HFFc6 (cell line): ENCODE results near the gene NOC2L. TPM values are rescaled to one million over a fixed set of nuclear protein-coding genes. Genes with fewer than 3 reads are reported as not detected.

Source experiments
- DNase-seq: peaks from one replicate; pipeline ENCODE4 v3.0.0-alpha.2; 2018
- H3K27ac Mint-ChIP-seq: 2 replicates; pipeline ENCODE4 v1.8.0; 2020; ENCODE audit warnings: mild to moderate bottlenecking, mixed read lengths
- H3K27me3 Mint-ChIP-seq: 2 replicates; pipeline ENCODE4 v1.8.0; 2021; ENCODE audit warnings: mild to moderate bottlenecking, moderate library complexity, mixed read lengths; ENCODE audit not compliant: insufficient read depth
- H3K36me3 Mint-ChIP-seq: 2 replicates; pipeline ENCODE4 v1.8.0; 2021; ENCODE audit warnings: low read depth, mixed read lengths
- H3K4me1 Mint-ChIP-seq: 2 replicates; pipeline ENCODE4 v1.8.0; 2020; ENCODE audit warnings: low read depth, mixed read lengths
- H3K4me3 Mint-ChIP-seq: 2 replicates; pipeline ENCODE4 v1.8.0; 2020; ENCODE audit warnings: mild to moderate bottlenecking, moderate library complexity, mixed read lengths
- H3K9me3 Mint-ChIP-seq: 2 replicates; pipeline ENCODE4 v1.8.0; 2020; ENCODE audit warnings: mild to moderate bottlenecking, mixed read lengths
- total RNA-seq, 6 experiments: library from RNA; stranded (reverse); fragmentation: NEBNext Ultra II Directional; extraction: Animal tissue kit (Norgen Biotek cat#: 25700); gene quantifications; 2 replicates in 1 of 6; 3 replicates in 5 of 6; pipeline ENCODE4 v1.2.3, GENCODE V29; 2021
- TF ChIP-seq, protein P1 (sequence below): fragments of 200-600 bp; sonication (generic); IDR thresholded peaks from 2 replicates; pipeline ENCODE4 v1.5.0; 2021; ENCODE audit warnings: antibody characterized with exemption, mild to moderate bottlenecking

Gene NOC2L
- total RNA-seq, 6 experiments from 2014 or later, result 112 to 142 (median 119) TPM

DNA sequence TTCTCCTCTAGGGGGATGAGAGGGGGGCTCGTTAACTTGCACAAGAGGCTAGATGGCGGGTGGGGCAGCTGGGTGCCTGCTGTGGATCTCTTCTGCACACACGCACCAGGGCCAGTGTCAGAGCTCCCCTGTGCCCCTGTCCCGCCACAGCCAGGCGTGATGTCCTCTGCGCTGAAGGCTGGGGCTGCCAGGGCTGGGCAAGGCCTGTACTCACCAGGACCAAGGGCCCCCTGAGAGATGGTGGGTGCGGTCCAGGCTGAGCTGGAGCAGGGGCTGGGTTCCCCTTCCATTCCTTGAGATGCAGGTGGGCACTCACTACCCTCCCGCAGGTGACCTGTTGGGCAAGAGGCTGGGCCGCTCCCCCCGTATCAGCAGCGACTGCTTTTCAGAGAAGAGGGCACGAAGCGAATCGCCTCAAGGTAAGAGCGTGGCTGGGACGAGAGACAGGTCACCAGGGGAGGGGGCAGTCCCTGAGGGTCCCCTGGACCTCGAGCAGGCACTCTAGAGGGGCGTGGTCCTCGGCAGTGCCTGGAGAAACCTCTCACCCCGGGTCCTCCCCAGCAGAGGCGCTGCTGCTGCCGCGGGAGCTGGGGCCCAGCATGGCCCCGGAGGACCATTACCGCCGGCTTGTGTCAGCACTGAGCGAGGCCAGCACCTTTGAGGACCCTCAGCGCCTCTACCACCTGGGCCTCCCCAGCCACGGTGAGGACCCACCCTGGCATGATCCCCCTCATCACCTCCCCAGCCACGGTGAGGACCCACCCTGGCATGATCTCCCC is 20.2 kb downstream of the NOC2L start:
- Mint-ChIP-seq H3K27ac (no peak overlapping the region; the same call in 1 of the 2 replicates), H3K36me3 (no peaks in the 10 kb centered on the region), H3K4me1 (peaks cover 27% of the 10 kb centered on the region), H3K4me3 (no peak overlapping the region), H3K27me3 (peaks cover 3% of the 10 kb centered on the region), H3K9me3 (no peaks in the 10 kb centered on the region)
- TF ChIP-seq, protein P1, sequence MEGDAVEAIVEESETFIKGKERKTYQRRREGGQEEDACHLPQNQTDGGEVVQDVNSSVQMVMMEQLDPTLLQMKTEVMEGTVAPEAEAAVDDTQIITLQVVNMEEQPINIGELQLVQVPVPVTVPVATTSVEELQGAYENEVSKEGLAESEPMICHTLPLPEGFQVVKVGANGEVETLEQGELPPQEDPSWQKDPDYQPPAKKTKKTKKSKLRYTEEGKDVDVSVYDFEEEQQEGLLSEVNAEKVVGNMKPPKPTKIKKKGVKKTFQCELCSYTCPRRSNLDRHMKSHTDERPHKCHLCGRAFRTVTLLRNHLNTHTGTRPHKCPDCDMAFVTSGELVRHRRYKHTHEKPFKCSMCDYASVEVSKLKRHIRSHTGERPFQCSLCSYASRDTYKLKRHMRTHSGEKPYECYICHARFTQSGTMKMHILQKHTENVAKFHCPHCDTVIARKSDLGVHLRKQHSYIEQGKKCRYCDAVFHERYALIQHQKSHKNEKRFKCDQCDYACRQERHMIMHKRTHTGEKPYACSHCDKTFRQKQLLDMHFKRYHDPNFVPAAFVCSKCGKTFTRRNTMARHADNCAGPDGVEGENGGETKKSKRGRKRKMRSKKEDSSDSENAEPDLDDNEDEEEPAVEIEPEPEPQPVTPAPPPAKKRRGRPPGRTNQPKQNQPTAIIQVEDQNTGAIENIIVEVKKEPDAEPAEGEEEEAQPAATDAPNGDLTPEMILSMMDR, result no peak
- no peak for DNase-seq

DNA sequence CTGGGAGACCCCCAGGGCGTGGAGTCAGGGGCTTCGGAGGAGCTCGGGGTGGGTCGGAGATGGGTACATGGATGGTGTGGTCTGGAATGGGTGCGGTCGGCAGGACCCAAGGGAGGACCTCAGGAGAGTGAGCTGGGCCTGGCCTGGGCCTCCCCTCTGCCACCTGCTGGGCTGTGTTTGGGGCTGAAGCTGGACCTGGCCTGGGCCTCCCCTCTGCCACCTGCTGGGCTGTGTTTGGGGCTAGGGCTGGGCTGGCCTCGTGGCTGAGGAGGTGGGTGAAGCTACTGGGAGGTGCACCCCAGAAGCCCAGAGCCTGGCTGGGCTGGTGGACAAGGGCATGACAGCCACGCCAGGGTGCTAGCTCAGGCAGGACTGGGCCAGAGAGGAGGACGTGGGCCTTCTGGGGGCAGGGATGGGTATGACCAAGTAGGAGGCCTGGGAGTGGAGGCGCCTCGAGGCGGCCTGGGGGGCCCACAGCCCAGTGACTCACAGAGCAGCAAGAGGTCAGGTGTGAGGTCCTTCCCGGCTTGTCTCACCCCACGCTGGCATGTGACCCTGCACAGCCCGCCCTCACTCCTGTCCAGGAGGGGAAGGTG is 20.9 kb downstream of the NOC2L start:
- H3K27me3 Mint-ChIP-seq, result peaks cover 3% of the 10 kb centered on the region
- DNase-seq, result peak; percentile 71
- TF ChIP-seq, protein P1, result peak; percentile 74
- H3K4me3 Mint-ChIP-seq, result 0 out of 2 replicates have a peak overlapping the region, but pooled peaks have one; percentile 26
- H3K4me1 Mint-ChIP-seq, result peaks cover 27% of the 10 kb centered on the region
- no peaks in the 10 kb centered on the region for H3K9me3 Mint-ChIP-seq
- no peaks in the 10 kb centered on the region for H3K36me3 Mint-ChIP-seq
- peak overlapping the region; percentile 69; the same call in 1 of the 2 replicates for H3K27ac Mint-ChIP-seq

DNA sequence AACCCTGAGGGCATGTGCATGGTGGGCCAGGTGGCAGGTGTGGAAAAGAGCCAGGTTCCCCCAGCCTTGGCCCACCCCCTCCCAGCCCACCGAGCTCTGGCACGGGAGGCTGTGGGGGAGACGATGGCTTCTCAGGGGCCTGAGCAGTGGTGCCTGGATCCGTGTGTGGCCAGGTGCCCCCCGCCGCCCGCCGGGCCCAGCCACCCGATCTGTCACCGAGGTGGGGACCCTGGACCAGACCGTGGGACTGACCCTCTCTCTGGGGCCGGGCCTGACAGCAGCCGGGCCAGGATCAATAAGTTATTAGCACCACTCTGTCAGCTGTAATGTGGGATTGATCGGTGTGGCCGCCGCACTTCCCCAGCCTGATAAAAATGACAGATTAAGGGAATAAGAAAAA is 21.5 kb downstream of the NOC2L start:
- Mint-ChIP-seq H3K9me3 (no peaks in the 10 kb centered on the region), H3K36me3 (no peaks in the 10 kb centered on the region), H3K27me3 (peaks cover 3% of the 10 kb centered on the region), H3K4me3 (no peak overlapping the region), H3K27ac (no peak overlapping the region), H3K4me1 (peaks cover 27% of the 10 kb centered on the region)
- TF ChIP-seq, protein P1, result no peak
- DNase-seq, result no peak

DNA sequence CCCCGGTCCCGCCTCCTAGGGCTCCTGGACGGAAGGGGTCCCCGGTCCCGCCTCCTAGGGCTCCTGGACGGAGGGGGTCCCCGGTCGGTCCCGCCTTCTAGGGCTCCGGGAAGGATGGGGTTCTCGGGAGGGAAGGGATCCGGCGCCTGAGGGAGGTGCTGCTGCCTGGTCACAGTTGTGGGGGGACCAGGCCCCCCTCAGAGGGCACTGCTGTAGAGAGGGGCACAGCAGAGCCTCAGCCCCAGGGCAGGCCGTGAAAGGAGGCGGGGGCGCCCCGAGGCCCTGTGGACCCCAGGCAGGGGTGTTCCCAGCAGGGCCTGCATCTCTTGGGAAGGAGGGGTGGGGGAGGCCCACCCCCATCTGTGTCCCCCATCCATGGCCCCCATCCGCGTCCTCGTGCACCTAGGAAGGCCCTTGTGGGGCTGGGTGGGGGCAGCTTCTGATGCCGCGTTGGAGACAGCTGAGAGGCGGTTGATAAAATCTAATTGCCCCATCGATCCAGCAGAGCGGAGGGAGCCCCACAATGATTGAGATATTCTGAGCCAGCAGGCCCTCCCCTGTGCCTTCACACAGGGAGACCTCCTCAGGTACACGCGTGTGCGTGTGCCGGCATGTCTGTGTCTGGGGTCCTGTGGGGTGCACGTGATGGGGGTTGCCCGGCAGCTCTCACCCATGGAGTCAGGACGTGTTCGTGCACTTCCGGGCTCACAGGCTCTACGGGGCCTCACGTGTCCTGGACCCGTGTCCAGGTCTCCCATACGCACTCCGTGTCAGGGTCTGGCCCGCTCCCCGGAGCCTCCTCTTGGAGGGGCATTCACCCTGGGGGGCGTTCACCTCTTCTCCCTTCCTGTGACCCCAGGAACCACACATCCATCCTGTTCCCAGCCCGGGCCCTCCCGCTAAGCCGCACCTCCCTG is 22.4 kb downstream of the NOC2L start:
- Mint-ChIP-seq H3K4me3 (no peak overlapping the region), H3K36me3 (no peaks in the 10 kb centered on the region)

DNA sequence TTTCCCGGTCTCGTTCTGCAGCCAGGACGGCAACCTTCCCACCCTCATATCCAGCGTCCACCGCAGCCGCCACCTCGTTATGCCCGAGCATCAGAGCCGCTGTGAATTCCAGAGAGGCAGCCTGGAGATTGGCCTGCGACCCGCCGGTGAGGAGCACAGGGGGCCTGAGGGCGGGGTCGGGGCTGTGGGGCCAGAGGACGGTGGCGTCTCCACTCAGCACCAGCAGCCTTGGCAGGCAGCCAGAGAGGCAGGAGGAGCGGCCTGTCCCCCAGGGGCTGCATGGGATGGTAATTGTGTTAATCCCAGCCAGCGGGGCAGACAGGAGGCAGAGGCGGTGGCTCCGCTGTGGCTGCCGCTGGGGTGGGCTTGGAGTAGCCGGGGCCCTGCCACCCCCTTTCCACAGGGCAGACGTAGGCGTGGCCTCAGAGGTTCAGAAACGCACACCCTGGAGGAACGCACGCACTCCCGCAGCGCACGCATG is 23.3 kb downstream of the NOC2L start:
- no peak overlapping the region for H3K27ac Mint-ChIP-seq
- H3K36me3 Mint-ChIP-seq, result no peaks in the 10 kb centered on the region
- no peaks in the 10 kb centered on the region for H3K9me3 Mint-ChIP-seq
- H3K27me3 Mint-ChIP-seq, result peaks cover 1% of the 10 kb centered on the region
- TF ChIP-seq, protein P1, result no peak
- peaks cover 20% of the 10 kb centered on the region for H3K4me1 Mint-ChIP-seq
- DNase-seq, result no peak
- H3K4me3 Mint-ChIP-seq, result no peak overlapping the region

More for the DNA sequence above, 22.4 kb downstream of the NOC2L start:
- TF ChIP-seq, protein P1, result no peak
- Mint-ChIP-seq H3K27me3 (peaks cover 3% of the 10 kb centered on the region), H3K9me3 (no peaks in the 10 kb centered on the region), H3K4me1 (peaks cover 27% of the 10 kb centered on the region), H3K27ac (no peak overlapping the region)
- no peak for DNase-seq
